Neuron (in vitro differentiated cells): ENCODE measurements around the gene UBE2C.
"Not testable (repeated sequence)": the region's sequence is repeated elsewhere in the genome, so short reads cannot be mapped to it uniquely, and the experiment has no call there.

Experiments used
- H2AFZ ChIP-seq: one replicate; pipeline ENCODE4 v1.6.1; 2013; ENCODE audit warnings: low read depth, mild to moderate bottlenecking, inconsistent platforms, low read length, moderate library complexity
- H3K27me3 ChIP-seq: one replicate; pipeline ENCODE4 v1.6.1; 2013; ENCODE audit warnings: low read length; ENCODE audit not compliant: insufficient read depth
- H3K36me3 ChIP-seq: one replicate; pipeline ENCODE4 v1.6.1; 2013; ENCODE audit warnings: low read length; ENCODE audit not compliant: insufficient read depth
- H3K4me1 ChIP-seq: one replicate; pipeline ENCODE4 v1.6.1; 2013; ENCODE audit warnings: low read length; ENCODE audit not compliant: insufficient read depth
- H3K4me3 ChIP-seq: 2 replicates; pipeline ENCODE4 v1.5.1; 2013; ENCODE audit warnings: mild to moderate bottlenecking, low read length, moderate library complexity
- H3K9me3 ChIP-seq: one replicate; pipeline ENCODE4 v1.6.1; 2013; ENCODE audit warnings: low read length

UBE2C gene

DNA sequence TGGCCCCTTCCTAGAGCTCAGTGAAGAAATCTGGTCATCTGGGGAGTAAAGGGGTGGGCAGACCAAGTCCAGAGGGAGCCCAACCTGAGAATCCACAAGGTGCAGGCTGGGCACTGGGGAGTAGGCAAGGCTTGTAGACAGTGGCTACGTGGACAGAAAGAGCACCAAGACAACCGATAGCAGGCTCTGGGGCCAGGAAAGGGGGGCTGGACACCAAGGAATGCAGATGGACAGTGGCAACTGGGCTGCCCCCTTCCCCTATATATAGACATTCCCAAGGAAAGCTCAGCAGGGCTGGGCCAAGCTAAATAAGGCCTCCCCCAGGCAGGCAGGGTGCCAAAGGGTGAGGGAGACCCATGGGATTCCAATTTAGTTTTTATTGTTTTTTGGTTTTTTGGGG, 16.1 kb downstream of the UBE2C start:
- H3K36me3 ChIP-seq, result no peaks in the 10 kb centered on the region
- H2AFZ ChIP-seq, result no peak overlapping the region
- no peaks in the 10 kb centered on the region for H3K27me3 ChIP-seq
- H3K4me3 ChIP-seq, result no peak overlapping the region
- H3K9me3 ChIP-seq, result no peaks in the 10 kb centered on the region
- H3K4me1 ChIP-seq, result peaks cover 13% of the 10 kb centered on the region

DNA sequence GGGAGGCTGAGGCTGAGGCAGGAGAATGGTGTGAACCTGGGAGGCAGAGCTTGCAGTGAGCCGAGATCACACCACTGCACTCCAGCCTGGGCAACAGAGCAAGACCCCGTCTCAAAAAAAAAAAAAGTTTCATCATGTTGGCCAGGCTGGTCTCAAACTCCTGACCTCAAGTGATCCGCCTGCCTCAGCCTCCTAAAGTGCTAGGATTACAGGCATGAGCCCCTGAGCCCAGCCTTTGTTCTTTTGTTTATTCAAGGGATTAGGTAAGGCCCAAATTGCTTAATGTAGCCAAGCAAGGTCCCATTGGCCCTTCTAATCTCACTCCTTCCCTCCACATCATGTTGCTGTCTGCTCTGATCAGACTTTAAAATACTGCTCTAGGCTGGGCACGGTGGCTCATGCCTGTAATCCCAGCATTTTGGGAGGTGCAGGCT, 17.2 kb downstream of the UBE2C start:
- not testable (repeated sequence) for H3K27me3 ChIP-seq, H3K4me3 ChIP-seq, H3K9me3 ChIP-seq, H2AFZ ChIP-seq, H3K36me3 ChIP-seq
- peaks cover 17% of the 10 kb centered on the region for H3K4me1 ChIP-seq

DNA sequence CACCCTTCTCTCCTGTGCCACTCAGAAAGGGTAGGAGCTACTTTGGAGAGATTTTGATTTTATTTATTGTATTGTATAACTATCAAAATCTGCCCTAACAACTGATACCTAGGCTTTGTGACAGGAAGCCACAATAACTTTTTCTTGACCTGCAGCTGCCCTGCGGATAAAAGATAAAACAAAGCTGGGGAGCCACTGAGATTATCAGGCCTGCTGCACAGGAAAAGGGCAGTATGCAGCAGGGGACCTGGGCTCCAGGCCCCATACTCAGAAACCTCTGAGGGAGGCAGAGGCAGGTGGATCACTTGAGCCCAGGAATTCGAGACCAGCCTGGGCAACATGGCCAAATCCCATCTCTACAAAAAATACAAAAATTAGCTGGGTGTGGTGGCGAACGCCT, 20.2 kb downstream of the UBE2C start:
- no peaks in the 10 kb centered on the region for H3K27me3 ChIP-seq
- no peak overlapping the region for H2AFZ ChIP-seq
- peak overlapping the region; percentile 74 for H3K4me3 ChIP-seq
- H3K4me1 ChIP-seq, result peaks cover 12% of the 10 kb centered on the region
- H3K9me3 ChIP-seq, result no peaks in the 10 kb centered on the region
- peaks cover 6% of the 10 kb centered on the region for H3K36me3 ChIP-seq

DNA sequence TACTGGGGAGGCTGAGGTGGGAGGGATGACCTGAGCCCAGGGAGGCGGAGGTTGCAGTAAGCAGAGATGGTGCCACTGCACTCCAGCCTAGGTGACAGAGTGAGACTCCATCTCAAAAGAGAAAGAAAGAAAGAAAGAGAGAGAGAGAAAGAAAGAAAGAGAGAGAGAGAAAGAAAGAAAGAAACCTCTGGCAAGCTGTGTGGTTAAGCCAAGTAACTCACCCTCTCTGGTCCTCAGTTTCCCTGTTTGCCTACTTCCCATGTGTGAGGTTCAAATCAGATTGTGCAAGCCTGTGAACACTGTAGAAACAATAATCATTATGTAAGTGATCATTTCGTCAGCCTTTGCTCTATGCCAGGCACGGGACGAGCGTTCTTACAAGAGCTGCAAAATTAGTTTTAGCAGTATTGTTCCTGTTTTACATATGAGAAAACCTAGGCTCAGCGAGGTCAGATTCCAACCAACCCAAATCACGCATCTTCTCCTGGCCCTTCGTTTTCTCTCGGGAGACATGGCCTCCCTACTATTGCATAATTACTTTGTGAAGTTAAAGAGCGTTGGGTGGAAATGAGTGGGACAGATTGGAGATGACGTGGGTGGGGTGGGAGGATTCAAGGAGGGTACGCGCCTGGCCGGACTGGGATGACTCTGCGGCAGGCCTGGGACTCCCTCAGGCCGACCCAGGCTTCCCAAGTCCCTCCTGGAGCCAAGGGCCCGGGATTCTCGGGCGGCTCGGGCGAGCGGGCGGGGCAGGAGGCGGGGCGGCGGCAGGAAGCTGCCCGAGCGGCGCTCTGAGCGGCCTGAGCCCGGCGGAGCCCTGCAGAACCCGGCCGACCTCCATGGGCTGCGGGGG, 20.8 kb downstream of the UBE2C start, which contains the start of gene SNX21:
SNX21 (plus strand) TSS at position 770 of the 853 bp plus-strand sequence. CDS start 121 bp downstream, outside the sequence.
- Histone ChIP-seq H3K36me3 (peaks cover 6% of the 10 kb centered on the region), H3K4me1 (peaks cover 12% of the 10 kb centered on the region), H3K9me3 (no peaks in the 10 kb centered on the region), H2AFZ (peak within 1 kb of the TSS; percentile 83), H3K27me3 (no peaks in the 10 kb centered on the region), H3K4me3 (peak within 1 kb of the TSS; percentile 74)

DNA sequence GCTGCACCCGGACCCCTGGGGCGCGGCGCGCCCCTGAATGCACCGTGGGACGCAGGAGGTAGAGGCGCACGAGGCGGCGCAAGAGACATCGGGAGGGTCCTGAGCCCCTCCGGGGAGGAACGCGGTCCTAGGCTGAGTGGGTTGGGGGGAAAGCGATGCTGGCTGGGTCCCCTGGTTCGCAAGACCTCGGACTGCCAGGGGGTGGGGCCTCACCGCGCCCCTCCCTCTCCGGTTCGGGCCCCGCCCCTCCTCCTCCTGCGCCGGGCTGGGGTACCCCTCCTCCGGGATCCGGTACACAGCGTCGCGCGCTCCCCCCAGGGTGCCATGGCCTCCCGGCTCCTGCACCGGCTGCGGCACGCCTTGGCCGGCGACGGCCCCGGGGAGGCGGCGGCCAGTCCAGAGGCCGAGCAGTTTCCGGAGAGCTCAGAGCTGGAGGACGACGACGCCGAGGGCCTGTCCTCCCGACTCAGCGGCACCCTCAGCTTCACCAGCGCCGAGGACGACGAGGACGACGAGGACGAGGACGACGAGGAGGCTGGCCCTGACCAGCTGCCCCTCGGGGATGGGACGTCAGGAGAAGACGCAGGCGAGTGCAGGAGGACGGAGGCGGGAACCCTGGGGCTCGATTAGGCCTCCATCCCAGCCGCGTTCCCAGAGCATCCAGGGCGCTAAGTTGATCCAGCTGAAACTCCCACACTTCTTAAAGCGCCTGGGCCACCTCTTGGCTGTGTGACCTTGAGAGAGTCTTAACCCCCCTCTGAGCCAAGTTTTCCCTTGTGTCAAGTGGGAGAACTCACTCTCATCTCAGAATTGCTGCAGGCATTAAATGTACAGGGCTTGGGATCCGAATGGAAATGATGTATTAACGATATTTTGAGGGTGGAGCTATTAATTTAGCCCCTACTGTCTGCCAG, 21.7 kb downstream of the UBE2C start:
- Histone ChIP-seq H3K4me3 (peak overlapping the region; percentile 74), H3K4me1 (peaks cover 10% of the 10 kb centered on the region), H3K9me3 (no peaks in the 10 kb centered on the region), H2AFZ (peak overlapping the region; percentile 83), H3K27me3 (no peaks in the 10 kb centered on the region), H3K36me3 (peaks cover 6% of the 10 kb centered on the region)

DNA sequence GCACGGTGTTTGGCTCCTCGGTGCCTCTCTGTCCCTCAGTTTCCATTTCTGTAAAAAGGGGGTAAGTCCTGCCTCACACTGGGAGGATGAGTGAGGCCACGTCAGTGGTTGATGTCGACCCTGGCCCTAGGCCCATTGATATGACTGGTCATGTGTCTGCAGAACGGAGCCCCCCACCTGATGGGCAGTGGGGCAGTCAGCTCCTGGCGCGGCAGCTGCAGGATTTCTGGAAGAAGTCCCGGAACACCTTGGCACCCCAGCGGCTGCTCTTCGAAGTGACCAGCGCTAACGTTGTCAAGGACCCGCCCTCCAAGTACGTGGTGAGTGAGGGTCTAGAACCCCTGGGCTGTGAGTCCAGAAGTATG, 22.3 kb downstream of the UBE2C start:
- Histone ChIP-seq H3K4me3 (peak overlapping the region; percentile 74), H3K4me1 (peaks cover 10% of the 10 kb centered on the region), H3K9me3 (no peaks in the 10 kb centered on the region), H3K36me3 (peaks cover 6% of the 10 kb centered on the region), H3K27me3 (no peaks in the 10 kb centered on the region), H2AFZ (no peak overlapping the region)

DNA sequence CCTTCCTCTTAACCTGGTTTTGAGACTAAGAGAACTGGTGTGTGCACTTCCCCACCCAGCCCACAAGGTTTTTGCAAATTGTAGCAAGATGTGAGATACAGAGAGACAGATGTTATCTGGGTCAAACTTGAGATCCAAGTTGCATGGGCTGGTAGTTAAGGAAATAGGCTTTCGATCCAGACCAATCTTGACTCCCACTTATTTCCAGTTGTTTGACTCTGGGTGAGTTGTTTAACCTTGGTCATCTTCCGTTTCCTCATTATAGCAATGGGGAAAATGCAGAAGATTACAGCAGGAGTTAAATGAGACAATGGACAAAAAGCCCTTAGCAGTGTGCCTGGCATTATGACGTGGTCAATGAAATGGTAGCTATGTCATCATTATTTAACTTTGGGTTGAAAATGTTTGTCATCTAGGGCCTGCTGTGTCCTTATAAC, 22.9 kb downstream of the UBE2C start:
- H2AFZ ChIP-seq, result no peak overlapping the region
- no peaks in the 10 kb centered on the region for H3K9me3 ChIP-seq
- H3K27me3 ChIP-seq, result no peaks in the 10 kb centered on the region
- H3K4me1 ChIP-seq, result peaks cover 10% of the 10 kb centered on the region
- no peak overlapping the region for H3K4me3 ChIP-seq
- peaks cover 7% of the 10 kb centered on the region for H3K36me3 ChIP-seq

DNA sequence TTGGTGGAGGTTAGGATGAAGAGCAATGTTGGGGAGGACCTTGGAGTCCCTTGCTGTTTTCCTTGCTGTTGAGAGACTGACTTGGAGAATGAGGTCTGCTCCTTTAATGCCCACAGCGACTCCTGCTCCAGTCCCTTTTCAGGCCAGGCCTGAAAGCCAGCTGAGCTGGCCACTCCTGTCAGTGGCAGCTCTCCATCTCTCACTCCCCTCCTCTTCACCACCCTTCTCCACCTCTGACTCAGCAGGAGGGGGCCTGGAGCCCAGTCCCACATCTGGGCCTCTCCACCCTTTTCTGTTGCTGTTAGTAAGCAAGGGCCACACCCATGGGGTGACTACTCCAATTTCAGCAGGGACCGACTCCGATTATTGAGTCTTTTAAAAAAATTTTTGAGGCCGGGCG, 23.4 kb downstream of the UBE2C start:
- Histone ChIP-seq H3K9me3 (no peaks in the 10 kb centered on the region), H3K27me3 (no peaks in the 10 kb centered on the region)

DNA sequence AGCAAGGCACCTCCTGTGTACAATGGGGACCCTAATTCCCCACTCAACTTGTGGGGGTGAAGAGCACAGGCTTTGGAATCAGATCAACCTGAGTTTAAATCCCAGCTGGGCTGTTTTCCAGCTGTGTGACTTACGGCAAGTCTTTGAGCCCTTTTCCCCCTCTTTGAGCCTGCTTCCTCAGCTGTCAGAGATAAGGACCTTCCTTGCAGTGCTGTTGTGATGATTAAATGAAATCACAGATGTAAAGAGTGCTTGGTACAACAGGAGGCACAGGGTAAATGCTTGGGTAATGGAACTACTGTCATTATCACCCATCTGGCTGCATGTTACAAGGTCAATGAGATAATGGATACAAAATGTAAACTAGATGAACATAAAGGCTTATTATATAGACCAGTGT, 24.4 kb downstream of the UBE2C start:
- peaks cover 10% of the 10 kb centered on the region for H3K4me1 ChIP-seq
- H3K27me3 ChIP-seq, result no peaks in the 10 kb centered on the region
- H3K36me3 ChIP-seq, result peaks cover 18% of the 10 kb centered on the region
- no peak overlapping the region for H2AFZ ChIP-seq
- H3K4me3 ChIP-seq, result no peak overlapping the region
- no peaks in the 10 kb centered on the region for H3K9me3 ChIP-seq

More for the DNA sequence above, 23.4 kb downstream of the UBE2C start:
- H3K4me3 ChIP-seq, result no peak overlapping the region
- peaks cover 10% of the 10 kb centered on the region for H3K4me1 ChIP-seq
- H3K36me3 ChIP-seq, result peaks cover 10% of the 10 kb centered on the region
- H2AFZ ChIP-seq, result no peak overlapping the region

DNA sequence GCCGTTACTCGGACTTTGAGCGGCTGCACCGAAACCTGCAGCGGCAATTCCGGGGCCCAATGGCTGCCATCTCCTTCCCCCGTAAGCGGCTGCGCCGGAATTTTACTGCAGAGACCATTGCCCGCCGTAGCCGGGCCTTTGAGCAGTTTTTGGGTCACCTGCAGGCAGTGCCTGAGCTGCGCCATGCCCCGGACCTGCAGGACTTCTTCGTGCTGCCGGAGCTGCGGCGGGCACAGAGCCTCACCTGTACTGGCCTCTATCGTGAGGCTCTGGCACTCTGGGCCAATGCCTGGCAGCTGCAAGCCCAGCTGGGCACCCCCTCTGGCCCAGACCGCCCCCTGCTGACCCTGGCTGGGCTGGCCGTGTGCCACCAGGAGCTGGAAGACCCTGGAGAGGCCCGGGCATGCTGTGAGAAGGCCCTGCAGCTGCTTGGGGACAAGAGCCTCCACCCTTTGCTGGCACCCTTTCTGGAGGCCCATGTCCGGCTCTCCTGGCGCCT, 28.3 kb downstream of the UBE2C start:
- no peaks in the 10 kb centered on the region for H3K9me3 ChIP-seq
- peaks cover 53% of the 10 kb centered on the region for H3K36me3 ChIP-seq

DNA sequence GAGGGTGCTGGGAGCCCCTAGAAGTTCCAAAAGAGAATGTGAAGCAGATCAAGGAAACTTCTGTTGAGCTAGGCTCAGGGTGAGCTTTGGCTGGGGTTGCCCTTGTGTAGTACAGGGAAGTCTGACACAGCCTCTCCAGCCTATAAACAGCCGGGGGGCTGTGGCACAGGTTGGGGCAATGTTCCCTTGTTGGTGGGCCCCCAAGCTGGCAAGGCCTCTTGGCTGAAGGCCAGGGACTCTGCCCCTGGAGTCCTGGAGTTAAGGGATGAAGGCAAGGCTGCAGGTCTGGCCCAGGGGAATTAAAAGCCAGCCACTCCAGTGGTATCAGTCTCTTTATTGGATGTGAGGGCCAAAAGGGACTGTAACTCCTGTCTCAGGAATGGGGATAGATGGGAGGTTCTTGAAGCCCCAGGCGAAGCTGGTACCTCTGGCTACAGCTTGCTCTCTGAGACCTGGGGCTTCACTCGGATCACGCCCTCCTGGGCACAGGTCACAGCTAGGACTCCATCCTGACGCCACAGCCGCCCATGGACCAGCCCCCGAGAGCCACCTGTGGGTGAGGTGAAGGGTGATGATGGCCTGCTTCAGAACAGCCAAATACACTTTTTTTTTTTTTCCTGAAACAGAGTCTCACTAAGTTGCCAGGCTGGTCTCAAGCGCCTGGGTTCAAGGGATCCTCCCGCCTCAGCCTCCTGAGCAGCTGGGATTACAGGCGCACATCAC, 29.1 kb downstream of the UBE2C start:
- Histone ChIP-seq H3K36me3 (peaks cover 51% of the 10 kb centered on the region), H3K4me3 (no peak overlapping the region), H3K4me1 (no peaks in the 10 kb centered on the region), H3K27me3 (no peaks in the 10 kb centered on the region), H2AFZ (no peak overlapping the region), H3K9me3 (no peaks in the 10 kb centered on the region)

More for the DNA sequence above, 28.3 kb downstream of the UBE2C start:
- Histone ChIP-seq H3K4me1 (no peaks in the 10 kb centered on the region), H3K4me3 (no peak overlapping the region), H2AFZ (no peak overlapping the region), H3K27me3 (no peaks in the 10 kb centered on the region)

DNA sequence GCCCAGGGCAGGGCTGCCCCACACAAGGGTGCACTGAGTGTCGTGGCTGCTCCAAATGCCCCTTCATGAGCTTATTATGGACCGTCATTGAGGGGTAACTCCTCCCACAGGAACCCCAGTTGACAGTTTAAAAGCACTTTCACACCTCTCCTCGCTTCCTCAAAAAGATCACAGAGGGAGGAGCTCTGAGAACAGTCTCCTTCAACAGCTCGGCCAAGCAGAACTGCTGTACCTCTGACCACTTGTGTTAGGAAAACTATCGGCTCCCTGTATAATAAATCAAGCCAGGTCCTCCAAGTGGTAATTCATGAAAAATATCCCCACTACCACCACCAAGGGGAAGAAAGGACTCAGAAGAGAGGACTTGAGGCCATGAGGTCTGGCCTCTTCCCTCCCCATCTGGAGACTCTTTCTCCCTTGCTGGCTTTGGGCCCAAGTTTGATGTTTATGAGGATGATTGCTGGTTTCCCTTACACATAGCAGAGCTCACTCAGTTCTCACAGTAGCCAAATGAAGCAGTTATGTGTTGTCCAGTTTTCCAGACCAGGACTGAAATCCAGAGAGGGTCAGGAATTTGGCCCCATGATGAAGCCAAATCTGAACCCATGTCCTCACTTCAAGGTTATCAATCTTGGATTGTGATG, 29.8 kb downstream of the UBE2C start:
- H3K9me3 ChIP-seq, result no peaks in the 10 kb centered on the region
- H3K4me1 ChIP-seq, result no peaks in the 10 kb centered on the region
- no peak overlapping the region for H3K4me3 ChIP-seq
- peaks cover 50% of the 10 kb centered on the region for H3K36me3 ChIP-seq
- no peaks in the 10 kb centered on the region for H3K27me3 ChIP-seq
- H2AFZ ChIP-seq, result no peak overlapping the region
